ENCODE measurements around the gene NPAS3. TPM values are rescaled to one million over a fixed set of nuclear protein-coding genes. Genes with fewer than 3 reads are reported as not detected.

NPAS3 gene
- total and polyA plus RNA-seq, 4 experiments from 2014 or later, result not detected

GRCh38 chr14:33588771-33589170 lies 650.1 kb downstream of the NPAS3 start:
- intact Hi-C loops (cut with micrococcal nuclease), result no loop called here

GRCh38 chr14:33589334-33589733 lies 650.7 kb downstream of the NPAS3 start:
- no peak overlapping the region for H3K27ac Mint-ChIP-seq
- intact Hi-C loops (cut with micrococcal nuclease), result no loop called here
- no peaks in the 10 kb centered on the region for H3K4me1 Mint-ChIP-seq
- H3K36me3 Mint-ChIP-seq, result no peaks in the 10 kb centered on the region
- Histone ChIP-seq H3K27me3 (ENCODE audit: insufficient read depth, low read length) (no peaks in the 10 kb centered on the region), H3K36me3 (ENCODE audit: insufficient read depth, low read length) (no peaks in the 10 kb centered on the region), H3K9me3 (ENCODE audit: control insufficient read depth in 1 of 2, low read length in 2 of 2) (no peaks in the 10 kb centered on the region), H3K4me1 (ENCODE audit: insufficient read depth, low read length) (no peaks in the 10 kb centered on the region), H3K27ac (ENCODE audit: low read depth, low read length) (no peak overlapping the region), H3K4me3 (ENCODE audit: low read length in 2 of 2) (no peak overlapping the region)
- ChIA-PET POLR2A (ENCODE audit: partially characterized antibody) (no interaction called here), CTCF (ENCODE audit: partially characterized antibody) (no interaction called here)
- no peaks in the 10 kb centered on the region for H3K27me3 Mint-ChIP-seq
- no peak overlapping the region for H3K4me3 Mint-ChIP-seq
- no peak for DNase-seq
- H3K9me3 Mint-ChIP-seq, result peaks cover 0 to 2% (median 0%) of the 10 kb centered on the region in 8 donors

More at GRCh38 chr14:33588771-33589170, 650.1 kb downstream of the NPAS3 start:
- Mint-ChIP-seq H3K4me3 (no peak overlapping the region), H3K27ac (no peak overlapping the region), H3K27me3 (no peaks in the 10 kb centered on the region), H3K9me3 (peaks cover 0 to 2% (median 0%) of the 10 kb centered on the region in 8 donors), H3K4me1 (no peaks in the 10 kb centered on the region), H3K36me3 (no peaks in the 10 kb centered on the region)
- Histone ChIP-seq H3K4me1 (ENCODE audit: insufficient read depth, low read length) (no peaks in the 10 kb centered on the region), H3K27me3 (ENCODE audit: insufficient read depth, low read length) (no peaks in the 10 kb centered on the region), H3K9me3 (ENCODE audit: control insufficient read depth in 1 of 2, low read length in 2 of 2) (no peaks in the 10 kb centered on the region), H3K4me3 (ENCODE audit: low read length in 2 of 2) (no peak overlapping the region), H3K36me3 (ENCODE audit: insufficient read depth, low read length) (no peaks in the 10 kb centered on the region), H3K27ac (ENCODE audit: low read depth, low read length) (no peak overlapping the region)
- CTCF ChIA-PET (ENCODE audit: partially characterized antibody), result no interaction called here
- POLR2A ChIA-PET (ENCODE audit: partially characterized antibody), result no interaction called here
- no peak for DNase-seq

GRCh38 chr14:33590891-33591630 lies 652.4 kb downstream of the NPAS3 start:
- Histone ChIP-seq H3K27me3 (ENCODE audit: insufficient read depth, low read length) (no peaks in the 10 kb centered on the region), H3K9me3 (ENCODE audit: control insufficient read depth in 1 of 2, low read length in 2 of 2) (no peaks in the 10 kb centered on the region), H3K4me1 (ENCODE audit: insufficient read depth, low read length) (no peaks in the 10 kb centered on the region), H3K4me3 (ENCODE audit: low read length in 2 of 2) (no peak overlapping the region), H3K27ac (ENCODE audit: low read depth, low read length) (no peak overlapping the region), H3K36me3 (ENCODE audit: insufficient read depth, low read length) (no peaks in the 10 kb centered on the region)
- no peaks in the 10 kb centered on the region for H3K27me3 Mint-ChIP-seq
- H3K9me3 Mint-ChIP-seq, result peaks cover 0 to 2% (median 0%) of the 10 kb centered on the region in 8 donors
- no peaks in the 10 kb centered on the region for H3K4me1 Mint-ChIP-seq
- no peaks in the 10 kb centered on the region for H3K36me3 Mint-ChIP-seq
- POLR2A ChIA-PET (ENCODE audit: partially characterized antibody), result no interaction called here
- intact Hi-C loops (cut with micrococcal nuclease), result no loop called here
- H3K4me3 Mint-ChIP-seq, result no peak overlapping the region
- DNase-seq, result no peak
- CTCF ChIA-PET (ENCODE audit: partially characterized antibody), result no interaction called here
- H3K27ac Mint-ChIP-seq, result no peak overlapping the region

- Mint-ChIP-seq H3K27me3 (no peaks in the 10 kb centered on the region), H3K9me3 (peaks cover 0 to 2% (median 0%) of the 10 kb centered on the region in 8 donors), H3K4me3 (no peak overlapping the region), H3K36me3 (no peaks in the 10 kb centered on the region), H3K4me1 (no peaks in the 10 kb centered on the region), H3K27ac (no peak overlapping the region)
- Histone ChIP-seq H3K36me3 (ENCODE audit: insufficient read depth, low read length) (no peaks in the 10 kb centered on the region), H3K4me1 (ENCODE audit: insufficient read depth, low read length) (no peaks in the 10 kb centered on the region), H3K4me3 (ENCODE audit: low read length in 2 of 2) (no peak overlapping the region), H3K9me3 (ENCODE audit: control insufficient read depth in 1 of 2, low read length in 2 of 2) (no peaks in the 10 kb centered on the region), H3K27me3 (ENCODE audit: insufficient read depth, low read length) (no peaks in the 10 kb centered on the region), H3K27ac (ENCODE audit: low read depth, low read length) (no peak overlapping the region)
- CTCF ChIA-PET (ENCODE audit: partially characterized antibody), result no interaction called here
- POLR2A ChIA-PET (ENCODE audit: partially characterized antibody), result no interaction called here
- no peak for DNase-seq
- intact Hi-C loops (cut with micrococcal nuclease), result no loop called here
These were observed 653.6 kb downstream of the NPAS3 start for GRCh38 chr14:33592297-33592696.

DNA sequence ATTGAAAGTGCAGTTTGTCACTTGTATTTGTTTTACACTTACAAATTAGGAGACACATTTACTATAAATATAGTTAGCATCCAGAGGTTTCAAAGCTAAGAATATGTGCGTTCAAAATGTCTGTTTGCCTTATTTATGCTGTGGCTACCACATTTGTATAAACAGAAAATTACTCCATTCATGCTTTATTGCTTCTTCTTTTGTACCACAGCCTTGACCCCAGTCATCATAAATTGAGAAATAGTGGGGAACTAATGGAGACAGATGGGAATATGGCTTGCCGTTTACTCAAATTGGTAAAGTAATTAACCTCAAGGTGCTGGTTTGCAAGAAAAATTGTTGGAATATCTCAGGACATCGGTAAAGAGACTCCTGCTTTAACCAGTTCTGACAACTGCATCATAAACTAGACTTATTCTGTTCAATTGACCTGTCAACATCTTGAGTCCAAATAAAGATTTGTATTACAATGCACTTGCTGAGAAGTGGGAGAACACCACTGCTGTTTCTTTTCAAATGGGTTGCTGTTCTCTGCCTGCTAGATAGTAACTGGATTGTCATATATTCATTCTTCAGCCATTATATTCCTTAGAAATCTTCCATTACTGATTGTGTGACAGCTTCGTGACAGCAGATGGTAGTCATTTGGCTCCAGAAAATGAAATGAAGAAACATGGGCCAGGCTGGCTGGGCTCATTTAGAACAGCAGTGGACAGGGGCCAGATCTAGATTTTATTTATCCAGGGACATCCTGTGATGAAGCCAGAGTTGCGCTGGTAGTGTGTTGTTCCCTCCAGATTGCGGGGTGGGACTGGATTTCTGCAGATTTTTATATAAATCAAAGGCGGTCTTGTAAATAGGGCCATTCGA lies 657.8 kb downstream of the NPAS3 start:
- H3K9me3 ChIP-seq (ENCODE audit: control insufficient read depth in 1 of 2, low read length in 2 of 2), result no peaks in the 10 kb centered on the region
- H3K4me1 ChIP-seq (ENCODE audit: insufficient read depth, low read length), result no peaks in the 10 kb centered on the region
- H3K27ac Mint-ChIP-seq, result no peak overlapping the region
- no peak overlapping the region for H3K4me3 Mint-ChIP-seq
- peaks cover 2 to 3% of the 10 kb centered on the region in 2 donors for H3K27me3 Mint-ChIP-seq
- no peaks in the 10 kb centered on the region for H3K27me3 ChIP-seq (ENCODE audit: insufficient read depth, low read length)
- intact Hi-C loops (cut with micrococcal nuclease), result no loop called here
- no peak overlapping the region for H3K27ac ChIP-seq (ENCODE audit: low read depth, low read length)
- POLR2A ChIA-PET (ENCODE audit: partially characterized antibody), result no interaction called here
- no peaks in the 10 kb centered on the region for H3K36me3 Mint-ChIP-seq
- CTCF ChIA-PET (ENCODE audit: partially characterized antibody), result no interaction called here
- H3K9me3 Mint-ChIP-seq, result peaks cover 0 to 3% (median 0%) of the 10 kb centered on the region in 8 donors
- no peak for DNase-seq
- H3K4me3 ChIP-seq (ENCODE audit: low read length in 2 of 2), result no peak overlapping the region
- no peaks in the 10 kb centered on the region for H3K36me3 ChIP-seq (ENCODE audit: insufficient read depth, low read length)
- no peaks in the 10 kb centered on the region for H3K4me1 Mint-ChIP-seq

DNA sequence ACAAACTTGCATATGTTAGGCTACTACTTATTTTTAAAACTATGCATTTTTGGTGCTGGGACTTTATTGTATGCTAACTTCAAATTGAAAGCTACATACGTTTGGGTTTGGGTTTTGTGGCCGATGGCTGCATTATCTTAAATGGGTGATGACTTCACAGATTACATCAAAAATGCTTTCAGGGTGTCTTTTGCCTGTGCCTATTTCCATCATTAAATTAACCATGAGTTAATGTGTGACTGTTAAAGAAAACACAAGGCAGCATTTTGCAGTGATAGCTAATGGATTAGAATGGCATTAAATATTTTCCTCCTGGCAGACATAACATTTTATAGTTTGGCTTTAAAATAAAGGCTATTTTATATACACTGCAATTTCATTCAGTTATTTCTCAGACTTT lies 659.9 kb downstream of the NPAS3 start:
- ChIA-PET POLR2A (ENCODE audit: partially characterized antibody) (no interaction called here), CTCF (ENCODE audit: partially characterized antibody) (no interaction called here)
- H3K27ac ChIP-seq (ENCODE audit: low read depth, low read length), result no peak overlapping the region
- H3K4me1 ChIP-seq (ENCODE audit: insufficient read depth, low read length), result no peaks in the 10 kb centered on the region
- no peaks in the 10 kb centered on the region for H3K9me3 ChIP-seq (ENCODE audit: control insufficient read depth in 1 of 2, low read length in 2 of 2)
- no peaks in the 10 kb centered on the region for H3K36me3 Mint-ChIP-seq
- no peaks in the 10 kb centered on the region for H3K27me3 ChIP-seq (ENCODE audit: insufficient read depth, low read length)
- no peaks in the 10 kb centered on the region for H3K4me1 Mint-ChIP-seq
- H3K4me3 Mint-ChIP-seq, result no peak overlapping the region
- no peak overlapping the region for H3K27ac Mint-ChIP-seq
- H3K36me3 ChIP-seq (ENCODE audit: insufficient read depth, low read length), result no peaks in the 10 kb centered on the region
- H3K9me3 Mint-ChIP-seq, result peaks cover 0 to 3% (median 0%) of the 10 kb centered on the region in 8 donors
- intact Hi-C loops (cut with micrococcal nuclease), result no loop called here
- peaks cover 2 to 3% of the 10 kb centered on the region in 2 donors for H3K27me3 Mint-ChIP-seq
- H3K4me3 ChIP-seq (ENCODE audit: low read length in 2 of 2), result no peak overlapping the region
- DNase-seq, result no peak

- Histone ChIP-seq H3K36me3 (ENCODE audit: insufficient read depth, low read length) (no peaks in the 10 kb centered on the region), H3K27ac (ENCODE audit: low read depth, low read length) (no peak overlapping the region), H3K4me1 (ENCODE audit: insufficient read depth, low read length) (no peaks in the 10 kb centered on the region), H3K9me3 (ENCODE audit: control insufficient read depth in 1 of 2, low read length in 2 of 2) (no peaks in the 10 kb centered on the region), H3K4me3 (ENCODE audit: low read length in 2 of 2) (no peak overlapping the region), H3K27me3 (ENCODE audit: insufficient read depth, low read length) (no peaks in the 10 kb centered on the region)
- Mint-ChIP-seq H3K9me3 (peaks cover 0 to 3% (median 0%) of the 10 kb centered on the region in 8 donors), H3K27ac (no peak overlapping the region), H3K4me1 (no peaks in the 10 kb centered on the region), H3K27me3 (peaks cover 2 to 3% of the 10 kb centered on the region in 2 donors), H3K4me3 (no peak overlapping the region), H3K36me3 (no peaks in the 10 kb centered on the region)
- ChIA-PET CTCF (ENCODE audit: partially characterized antibody) (no interaction called here), POLR2A (ENCODE audit: partially characterized antibody) (no interaction called here)
- no peak for DNase-seq
- intact Hi-C loops (cut with micrococcal nuclease), result no loop called here
These were observed 663.7 kb downstream of the NPAS3 start for GRCh38 chr14:33602396-33602795.

Data from CD4-positive, alpha-beta memory T cell (primary cell).